ENCODE measurements around the gene CAB39. TPM values are rescaled to one million over a fixed set of nuclear protein-coding genes. Genes with fewer than 3 reads are reported as not detected.
"Not testable (repeated sequence)": the region's sequence is repeated elsewhere in the genome, so short reads cannot be mapped to it uniquely, and the experiment has no call there.

Gene CAB39
- total RNA-seq, 1 experiment from 2014 or later, result 34.2 TPM

DNA sequence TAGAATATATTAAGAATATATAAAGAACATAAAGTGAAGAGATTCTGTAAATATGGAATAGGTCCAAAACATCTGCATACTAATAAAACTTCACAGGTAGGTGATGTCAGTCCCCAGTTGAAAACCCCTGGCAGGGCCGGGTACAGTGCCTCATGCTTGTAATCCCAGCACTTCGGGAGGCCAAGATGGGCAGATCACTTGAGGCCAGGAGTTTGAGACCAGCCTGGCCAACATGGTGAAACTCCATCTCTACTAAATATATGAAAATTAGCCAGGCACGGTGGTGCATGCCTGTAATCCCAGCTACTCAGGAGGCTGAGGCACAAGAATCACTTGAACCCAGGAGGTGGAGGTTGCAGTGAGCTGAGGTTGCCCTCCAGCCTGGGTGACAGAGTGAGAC lies 13.9 kb upstream of the CAB39 start:
- H3K4me3 ChIP-seq, H3K27me3 ChIP-seq, DNase-seq, H3K36me3 ChIP-seq, H3K9me3 ChIP-seq: not testable (repeated sequence)

DNA sequence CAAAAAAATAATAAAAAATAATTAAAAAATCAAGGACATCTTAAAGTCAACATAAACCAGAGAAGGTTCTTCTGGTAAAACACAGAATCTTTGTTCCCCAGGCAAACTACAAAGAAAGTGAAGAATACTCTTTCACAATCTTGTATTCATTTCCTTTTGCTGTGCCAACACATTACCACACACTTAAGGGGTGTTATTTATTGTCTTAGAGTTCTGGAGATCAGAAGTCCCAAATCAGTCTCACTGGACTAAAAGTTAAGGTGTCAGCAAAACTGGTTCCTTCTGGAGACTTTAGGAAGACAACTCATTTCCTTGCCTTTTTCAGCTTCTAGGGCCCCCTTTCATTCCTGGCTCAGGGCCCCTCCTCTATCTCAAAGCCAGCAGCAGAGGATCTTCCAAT lies 12.2 kb upstream of the CAB39 start:
- H3K36me3 ChIP-seq, result no peaks in the 10 kb centered on the region
- DNase-seq, result no peak
- H3K4me3 ChIP-seq, result no peak overlapping the region
- no peaks in the 10 kb centered on the region for H3K27me3 ChIP-seq
- H3K9me3 ChIP-seq, result no peaks in the 10 kb centered on the region; the same call in 1 of the 2 replicates

DNA sequence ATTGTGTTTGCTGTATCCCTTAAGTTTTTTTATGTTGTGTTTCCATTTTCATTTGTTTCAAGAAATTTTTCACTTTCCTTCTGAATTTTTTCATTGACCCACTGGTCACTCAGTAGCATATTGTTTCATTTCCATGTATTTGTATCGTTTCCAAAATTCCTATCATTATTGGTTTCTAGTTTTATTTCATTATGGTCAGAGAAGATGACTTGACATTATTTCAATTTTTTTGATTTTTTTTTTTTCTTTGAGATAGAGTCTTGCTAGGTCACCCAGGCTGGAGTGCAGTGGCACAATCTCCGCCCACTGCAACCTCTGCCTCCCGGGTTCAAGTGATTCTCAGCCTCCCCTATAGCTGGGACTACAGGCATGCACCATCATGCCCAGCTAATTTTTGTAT lies 11.3 kb upstream of the CAB39 start:
- Histone ChIP-seq H3K9me3 (no peaks in the 10 kb centered on the region; the same call in 1 of the 2 replicates), H3K27me3 (no peaks in the 10 kb centered on the region), H3K4me3 (no peak overlapping the region), H3K36me3 (no peaks in the 10 kb centered on the region)
- DNase-seq, result no peak

DNA sequence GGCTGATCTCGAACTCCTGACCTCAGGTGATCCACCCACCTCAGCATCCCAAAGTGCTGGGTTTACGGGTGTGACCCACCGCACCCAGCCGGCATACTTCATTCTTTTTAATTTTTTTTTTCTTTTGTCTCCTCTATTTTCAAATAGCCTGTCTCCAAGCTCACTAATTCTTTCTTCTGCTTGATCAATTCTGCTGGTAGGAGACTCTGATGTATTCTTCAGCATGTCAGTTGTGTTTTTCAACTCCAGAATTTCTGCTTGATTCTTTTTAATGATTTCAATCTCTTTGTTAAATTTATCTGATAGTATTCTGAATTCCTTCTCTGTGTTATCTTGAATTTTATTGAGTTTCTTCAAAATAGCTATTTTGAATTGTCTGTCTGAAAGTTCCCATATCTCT lies 10.2 kb upstream of the CAB39 start:
- not testable (repeated sequence) for H3K36me3 ChIP-seq, H3K27me3 ChIP-seq, H3K4me3 ChIP-seq, DNase-seq, H3K9me3 ChIP-seq

DNA sequence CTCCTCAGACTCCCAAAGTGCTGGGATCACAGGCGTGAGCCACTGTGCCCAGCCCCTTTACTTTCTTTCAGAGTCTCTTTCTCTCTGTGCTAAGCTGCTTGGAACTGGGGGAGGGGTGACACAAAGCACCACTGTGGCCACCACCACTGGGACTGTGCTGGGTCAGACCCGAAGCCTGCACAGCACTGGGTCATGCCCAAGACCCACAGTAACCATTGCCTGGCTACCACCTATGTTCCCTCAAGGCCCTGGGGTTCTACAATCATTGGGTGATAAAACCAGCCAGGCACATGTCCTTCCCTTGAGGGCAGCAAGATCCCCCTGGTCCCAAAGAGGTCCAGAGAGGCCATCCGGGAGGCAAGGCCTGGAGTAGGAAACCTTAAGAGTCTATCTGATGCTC lies 9.1 kb upstream of the CAB39 start:
- DNase-seq, result no peak
- Histone ChIP-seq H3K36me3 (no peaks in the 10 kb centered on the region), H3K4me3 (no peak overlapping the region), H3K27me3 (no peaks in the 10 kb centered on the region), H3K9me3 (no peaks in the 10 kb centered on the region; the same call in 1 of the 2 replicates)

DNA sequence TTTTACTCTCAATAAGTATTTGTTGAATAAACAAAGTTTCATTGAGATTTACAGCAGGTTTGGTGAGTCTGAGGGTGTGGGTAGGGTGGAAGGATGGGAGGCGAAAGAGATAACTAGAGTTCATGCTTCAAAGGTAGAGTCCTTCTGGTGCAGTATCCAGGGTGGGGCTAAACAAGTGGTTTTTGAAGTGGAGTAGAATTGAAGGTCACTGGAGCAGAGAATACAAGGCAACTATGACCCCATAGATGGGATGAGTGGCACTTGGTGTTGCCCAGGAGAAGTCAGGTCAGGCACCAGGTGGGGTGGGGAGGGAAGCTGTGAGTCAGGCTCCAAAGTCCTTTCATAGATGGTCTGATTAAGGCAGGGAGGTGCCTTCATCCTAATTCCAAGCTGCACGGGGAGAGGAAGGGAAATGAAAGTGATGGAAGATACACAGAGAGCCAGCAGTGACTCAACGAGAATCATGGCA lies 6.6 kb upstream of the CAB39 start:
- Histone ChIP-seq H3K36me3 (no peaks in the 10 kb centered on the region), H3K27me3 (no peaks in the 10 kb centered on the region), H3K4me3 (no peak overlapping the region), H3K9me3 (no peaks in the 10 kb centered on the region; the same call in 1 of the 2 replicates)
- no peak for DNase-seq

DNA sequence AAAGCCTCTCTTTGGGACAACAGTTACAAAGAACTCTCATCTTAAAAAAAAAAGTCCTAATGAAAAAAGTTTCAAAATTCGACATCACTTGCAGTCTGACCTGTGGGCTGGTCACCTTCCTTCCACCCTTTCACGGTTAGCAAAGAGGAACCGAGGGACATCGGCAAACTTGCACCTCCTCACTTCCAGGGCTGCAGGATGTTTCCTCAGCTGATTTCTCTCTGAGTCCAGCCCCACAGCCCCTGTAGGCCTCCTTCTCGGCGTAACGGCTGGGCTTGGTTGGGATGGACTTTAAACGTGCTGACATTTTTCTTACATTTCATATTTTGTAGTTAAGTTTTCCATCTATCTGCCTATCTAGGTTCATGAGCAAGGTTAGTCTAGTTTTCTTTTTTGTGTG lies 5.7 kb upstream of the CAB39 start:
- H3K9me3 ChIP-seq, result no peaks in the 10 kb centered on the region; the same call in 1 of the 2 replicates
- no peak for DNase-seq
- no peak overlapping the region for H3K4me3 ChIP-seq
- no peaks in the 10 kb centered on the region for H3K36me3 ChIP-seq
- H3K27me3 ChIP-seq, result no peaks in the 10 kb centered on the region

DNA sequence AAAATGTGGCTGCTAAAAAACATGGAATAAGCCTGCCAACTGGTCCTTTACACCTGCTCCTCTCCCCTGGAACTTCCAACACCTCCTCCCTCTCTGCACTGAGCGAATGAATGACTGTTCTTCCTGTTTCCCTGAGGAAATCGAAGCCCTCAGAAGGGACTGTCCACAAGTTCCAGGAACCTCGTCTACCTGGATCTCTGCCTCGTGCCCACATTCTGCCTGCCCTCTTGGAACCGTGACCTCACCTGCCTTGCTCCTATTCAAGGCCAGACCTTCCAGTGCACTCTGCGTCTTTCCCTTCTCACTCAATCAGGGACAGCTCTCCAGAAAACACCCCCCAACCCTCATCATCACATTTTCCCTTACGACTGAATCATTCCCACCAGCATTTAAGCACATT lies 4.4 kb upstream of the CAB39 start:
- no peak overlapping the region for H3K4me3 ChIP-seq

DNA sequence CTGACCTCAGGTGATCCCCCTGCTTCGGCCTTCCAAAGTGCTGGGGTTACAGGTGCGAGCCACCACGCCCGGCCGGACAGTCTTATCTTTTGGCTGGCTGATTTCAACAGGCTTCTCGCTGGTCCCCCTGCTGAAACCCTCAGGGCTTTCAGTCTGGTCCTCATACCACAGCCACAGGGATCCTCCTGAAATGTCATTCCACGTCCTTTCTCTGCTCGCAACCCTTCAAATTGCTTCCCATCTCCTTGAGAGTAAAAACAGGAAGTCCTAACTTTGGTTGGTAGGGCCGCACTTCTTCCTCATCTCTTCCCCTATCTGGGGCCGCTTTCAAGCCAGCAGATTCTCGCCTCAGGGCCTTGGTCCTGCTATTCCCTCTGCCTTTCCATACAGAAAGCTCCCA lies 1.4 kb upstream of the CAB39 start:
- H3K4me3 ChIP-seq, result no peak overlapping the region

More for the DNA sequence above, 4.4 kb upstream of the CAB39 start:
- no peak for DNase-seq
- Histone ChIP-seq H3K36me3 (no peaks in the 10 kb centered on the region), H3K9me3 (no peaks in the 10 kb centered on the region), H3K27me3 (no peaks in the 10 kb centered on the region)

DNA sequence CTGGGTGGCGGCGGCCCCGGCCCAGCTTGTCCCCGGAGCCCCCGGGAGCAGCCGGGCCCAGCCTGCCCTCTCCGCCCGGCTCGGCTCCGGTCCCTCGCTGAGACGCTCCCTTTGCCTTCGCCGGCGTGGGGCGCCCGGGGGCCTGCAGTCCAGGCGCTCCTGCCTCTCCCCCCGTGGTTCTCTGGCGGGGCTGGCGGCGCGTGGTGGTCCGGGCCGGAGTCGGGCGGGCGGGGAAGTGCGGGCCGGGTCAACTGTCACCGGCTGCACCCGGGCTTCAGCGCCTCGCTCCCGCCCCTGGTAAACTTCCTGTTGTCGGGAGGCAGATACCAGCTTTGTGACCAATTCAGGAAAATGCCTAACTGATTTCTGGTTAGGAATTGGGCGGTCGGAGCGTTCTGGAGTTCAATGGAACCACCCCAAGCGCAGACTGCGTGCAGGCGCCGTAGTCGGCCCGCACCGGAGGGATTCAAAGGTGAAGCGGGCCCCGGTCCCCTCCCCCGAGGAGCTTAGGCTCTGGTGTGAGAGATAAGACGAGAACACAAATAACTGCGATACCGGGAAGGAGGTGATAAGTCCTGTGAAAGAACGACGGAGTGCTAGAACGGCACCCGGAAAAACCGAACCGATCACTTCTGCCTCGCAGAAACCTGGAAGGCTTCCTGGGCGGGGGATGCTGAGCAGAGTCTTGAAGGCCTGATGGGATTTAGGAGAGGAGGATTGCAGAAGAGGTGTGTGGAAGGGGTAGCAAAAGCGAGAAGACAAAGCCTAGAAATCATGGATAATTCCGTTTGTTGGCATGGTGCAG lies 891 bp downstream of the CAB39 start:
- Histone ChIP-seq H3K27me3 (no peaks in the 10 kb centered on the region), H3K36me3 (peaks cover 13% of the 10 kb centered on the region), H3K9me3 (no peaks in the 10 kb centered on the region), H3K4me3 (peak overlapping the region; percentile 76)
- DNase-seq, result peak; percentile 42

More for the DNA sequence above, 1.4 kb upstream of the CAB39 start:
- H3K27me3 ChIP-seq, result no peaks in the 10 kb centered on the region
- H3K9me3 ChIP-seq, result no peaks in the 10 kb centered on the region
- H3K36me3 ChIP-seq, result peaks cover 9% of the 10 kb centered on the region
- DNase-seq, result no peak

DNA sequence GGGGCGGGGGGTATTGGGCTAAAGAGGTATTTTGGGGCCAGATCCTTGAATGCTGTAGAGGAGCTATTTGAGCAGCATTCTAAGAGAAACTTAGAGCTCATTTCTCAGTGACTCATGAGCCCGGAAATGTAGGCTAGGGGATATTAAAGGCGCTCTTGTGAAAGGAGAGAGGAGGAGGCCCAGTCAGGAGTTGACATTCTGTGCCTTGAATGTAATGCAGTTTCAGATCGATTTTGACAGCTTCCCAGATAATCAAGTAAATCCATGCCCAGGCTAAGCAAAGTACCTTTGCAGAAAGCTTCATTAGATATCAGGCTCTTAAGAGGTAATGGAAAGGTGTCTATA lies 1.5 kb downstream of the CAB39 start:
- peaks cover 13% of the 10 kb centered on the region for H3K36me3 ChIP-seq
- H3K9me3 ChIP-seq, result no peaks in the 10 kb centered on the region
- H3K27me3 ChIP-seq, result no peaks in the 10 kb centered on the region
- H3K4me3 ChIP-seq, result peak overlapping the region; percentile 76
- DNase-seq, result peak; percentile 39

DNA sequence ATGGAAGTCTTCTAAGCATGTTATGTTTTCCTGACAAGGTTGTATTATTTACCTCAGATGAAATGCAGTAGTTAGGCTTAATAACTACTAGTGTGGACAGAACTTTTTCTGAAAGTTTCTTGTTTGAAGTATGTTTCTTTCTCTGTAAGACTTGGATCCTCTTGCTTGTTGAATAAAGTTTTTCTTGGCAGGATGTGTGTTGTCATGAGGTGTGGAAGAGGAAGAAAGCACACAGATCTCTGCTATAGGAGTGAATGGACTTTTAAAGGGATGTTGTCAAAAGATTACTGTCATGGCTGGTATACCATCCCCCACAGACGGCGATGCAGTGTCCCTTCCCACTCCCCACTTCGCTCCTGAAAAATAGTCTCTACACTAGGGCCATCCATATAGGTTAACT lies 2.6 kb downstream of the CAB39 start:
- H3K36me3 ChIP-seq, result peaks cover 14% of the 10 kb centered on the region
- H3K9me3 ChIP-seq, result no peaks in the 10 kb centered on the region
- no peak for DNase-seq
- H3K27me3 ChIP-seq, result no peaks in the 10 kb centered on the region
- H3K4me3 ChIP-seq, result peak overlapping the region; percentile 76

DNA sequence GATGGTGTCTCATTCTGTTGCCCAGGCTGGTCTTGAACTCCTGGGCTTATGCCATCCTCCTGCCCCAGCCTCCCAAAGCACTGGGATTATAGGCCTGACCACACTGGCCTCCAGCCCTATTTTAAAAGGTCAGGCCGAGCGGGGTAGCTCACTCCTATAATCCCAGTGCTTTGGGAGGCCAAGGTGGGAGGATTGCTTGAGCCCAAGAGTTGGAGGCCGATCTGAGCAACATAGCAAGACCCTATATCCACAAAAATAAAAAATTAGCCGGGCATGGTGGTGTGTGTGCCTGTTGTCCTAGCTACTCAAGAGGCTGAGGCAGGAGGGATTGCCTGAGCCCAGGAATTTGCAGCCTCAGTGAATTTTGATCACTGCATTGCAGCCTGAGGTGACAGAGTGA lies 3.9 kb downstream of the CAB39 start:
- Histone ChIP-seq H3K4me3 (no peak overlapping the region), H3K27me3 (no peaks in the 10 kb centered on the region), H3K36me3 (peaks cover 26% of the 10 kb centered on the region), H3K9me3 (no peaks in the 10 kb centered on the region)
- DNase-seq, result no peak

DNA sequence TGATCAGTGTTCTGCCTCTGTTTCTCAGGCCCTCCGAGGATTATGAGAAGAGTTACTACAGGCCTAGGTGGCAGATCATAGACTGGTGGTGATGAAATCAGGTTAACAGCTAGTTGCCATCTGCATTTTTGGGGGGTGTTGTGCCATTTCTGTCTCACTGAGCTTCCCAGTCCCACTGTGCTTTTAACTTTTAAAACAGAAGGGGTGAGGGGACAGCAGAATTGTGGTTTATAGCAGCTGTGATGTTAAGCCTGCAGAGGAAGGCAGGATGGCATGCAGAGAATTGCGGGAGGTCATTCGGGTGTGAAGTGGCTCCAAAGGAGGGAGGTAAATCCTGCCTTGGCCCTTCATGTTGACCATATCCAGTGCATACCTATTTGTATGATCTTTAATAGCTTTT lies 5.0 kb downstream of the CAB39 start:
- H3K4me3 ChIP-seq, result no peak overlapping the region
- no peak for DNase-seq
- no peaks in the 10 kb centered on the region for H3K9me3 ChIP-seq
- H3K27me3 ChIP-seq, result no peaks in the 10 kb centered on the region
- H3K36me3 ChIP-seq, result peaks cover 27% of the 10 kb centered on the region

DNA sequence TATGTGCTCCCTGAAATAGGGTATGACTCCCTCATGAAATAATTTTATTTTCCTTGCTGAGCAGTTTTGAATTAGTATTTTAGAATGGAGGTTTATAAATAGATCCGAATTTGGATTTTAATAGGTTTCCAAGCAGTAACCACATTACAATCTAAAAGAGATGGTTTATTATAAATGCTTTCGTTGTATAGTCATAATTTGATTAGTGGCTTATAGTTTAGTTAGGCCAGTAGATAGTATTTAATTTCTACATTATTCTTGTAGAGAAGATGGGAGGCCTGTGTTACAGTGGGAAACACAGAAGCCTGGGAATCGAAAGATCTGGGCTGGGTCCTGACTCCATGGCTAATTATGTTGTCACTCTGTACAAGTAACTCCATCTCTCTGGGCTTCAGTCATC lies 6.7 kb downstream of the CAB39 start:
- DNase-seq, result no peak

DNA sequence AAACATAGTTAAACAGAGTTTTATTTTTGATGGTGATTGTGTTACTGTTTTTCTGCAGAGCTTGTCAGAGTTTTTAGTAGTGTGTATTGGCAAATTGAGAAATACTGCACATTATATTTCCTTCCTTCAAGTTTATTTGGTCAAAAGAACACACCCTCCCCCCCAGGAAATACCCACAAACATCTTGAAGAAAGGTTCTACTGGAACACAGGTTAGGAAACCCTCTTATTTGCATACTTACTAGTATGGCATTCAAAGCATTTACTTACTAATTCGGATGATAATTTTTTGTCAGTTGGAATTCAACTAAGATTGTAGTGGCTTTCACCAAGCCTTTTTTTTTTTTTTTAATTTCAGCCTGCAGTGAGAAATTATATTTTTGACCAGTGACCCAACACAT lies 9.1 kb downstream of the CAB39 start:
- Histone ChIP-seq H3K36me3 (peaks cover 24% of the 10 kb centered on the region), H3K4me3 (no peak overlapping the region), H3K9me3 (no peaks in the 10 kb centered on the region), H3K27me3 (no peaks in the 10 kb centered on the region)
- DNase-seq, result no peak

More for the DNA sequence above, 6.7 kb downstream of the CAB39 start:
- Histone ChIP-seq H3K4me3 (no peak overlapping the region), H3K27me3 (no peaks in the 10 kb centered on the region), H3K36me3 (peaks cover 32% of the 10 kb centered on the region), H3K9me3 (no peaks in the 10 kb centered on the region)

DNA sequence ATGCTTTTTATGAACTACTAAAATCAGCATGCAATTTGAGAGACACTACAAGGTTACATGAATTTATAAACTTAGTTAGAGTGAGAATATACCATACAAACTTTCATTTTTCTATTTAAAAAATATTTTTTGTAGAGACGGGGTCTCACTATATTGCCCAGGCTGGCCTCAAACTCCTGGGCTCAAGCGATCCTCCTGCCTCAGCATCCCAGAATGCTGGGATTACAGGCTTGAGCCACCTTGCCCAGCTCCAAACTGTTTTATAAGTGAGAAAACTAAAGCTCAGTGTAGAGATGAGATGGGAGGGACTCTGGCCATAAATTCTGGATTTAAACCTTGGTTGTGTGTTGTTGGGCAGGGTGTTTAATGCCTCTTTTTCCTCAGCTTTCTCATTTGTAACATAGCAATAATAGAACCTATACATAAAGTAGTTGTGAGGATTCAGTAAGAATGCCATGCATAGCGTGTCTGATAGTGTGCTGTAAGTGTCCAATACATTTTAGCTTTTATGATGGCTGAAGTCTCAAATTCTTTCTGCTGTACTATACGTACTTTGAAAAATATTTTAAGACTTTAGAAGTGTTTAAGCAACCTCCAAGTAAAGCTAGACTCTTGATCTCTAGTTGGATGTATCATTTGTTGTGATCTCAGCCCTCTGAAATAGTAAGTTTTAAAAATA lies 9.7 kb downstream of the CAB39 start:
- Histone ChIP-seq H3K9me3 (no peaks in the 10 kb centered on the region), H3K27me3 (no peaks in the 10 kb centered on the region), H3K36me3 (peaks cover 24% of the 10 kb centered on the region), H3K4me3 (no peak overlapping the region)
- DNase-seq, result no peak

DNA sequence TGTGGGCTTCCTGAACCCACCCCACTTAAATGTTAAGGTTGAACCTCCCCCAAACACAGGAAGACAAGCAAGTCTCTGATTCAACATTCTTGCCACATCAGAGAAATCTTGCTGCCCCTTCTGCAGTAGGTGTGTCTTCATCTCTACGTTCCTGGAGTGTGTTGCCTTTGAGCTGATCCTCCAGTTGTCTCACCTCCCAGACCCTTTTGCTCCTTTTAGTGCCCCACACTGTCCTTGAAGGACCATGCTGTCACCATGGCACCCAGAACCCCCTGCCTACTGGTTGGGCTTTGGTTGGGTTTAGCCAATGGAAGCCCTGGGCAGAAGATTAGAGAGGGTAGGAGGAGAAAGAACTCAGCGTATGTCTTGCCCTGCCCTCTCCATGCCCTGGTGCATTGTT lies 10.7 kb downstream of the CAB39 start:
- Histone ChIP-seq H3K4me3 (no peak overlapping the region), H3K36me3 (peaks cover 24% of the 10 kb centered on the region), H3K27me3 (no peaks in the 10 kb centered on the region), H3K9me3 (no peaks in the 10 kb centered on the region)
- no peak for DNase-seq

All from MG63 (cell line).